Measurements from ENCODE around the gene NKAIN4.

DNA sequence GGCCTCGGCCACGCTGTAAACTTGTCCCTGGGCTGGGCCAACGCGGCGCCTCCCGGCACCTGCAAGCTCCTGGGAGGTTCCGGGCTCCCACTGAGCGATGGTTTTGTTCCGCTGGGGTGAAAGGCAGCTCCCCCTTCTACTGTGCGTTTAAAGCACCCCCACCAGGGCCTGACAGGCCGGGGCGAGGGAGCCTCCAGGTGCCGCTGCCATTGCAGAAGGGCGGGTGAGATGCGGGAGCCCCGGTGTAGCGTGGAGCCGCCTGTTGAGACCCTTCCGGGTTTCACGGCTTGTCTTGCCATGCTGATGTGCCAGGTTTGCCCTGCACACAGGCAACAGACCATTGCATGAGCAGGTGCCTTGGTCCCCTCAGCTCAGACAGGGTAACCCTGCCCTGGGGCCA lies 41.6 kb upstream of the NKAIN4 start:
- TF ChIP-seq FOXA1 (IDR thresholded peaks at IDR 0.05) = no peak
- TF ChIP-seq, protein P1, sequence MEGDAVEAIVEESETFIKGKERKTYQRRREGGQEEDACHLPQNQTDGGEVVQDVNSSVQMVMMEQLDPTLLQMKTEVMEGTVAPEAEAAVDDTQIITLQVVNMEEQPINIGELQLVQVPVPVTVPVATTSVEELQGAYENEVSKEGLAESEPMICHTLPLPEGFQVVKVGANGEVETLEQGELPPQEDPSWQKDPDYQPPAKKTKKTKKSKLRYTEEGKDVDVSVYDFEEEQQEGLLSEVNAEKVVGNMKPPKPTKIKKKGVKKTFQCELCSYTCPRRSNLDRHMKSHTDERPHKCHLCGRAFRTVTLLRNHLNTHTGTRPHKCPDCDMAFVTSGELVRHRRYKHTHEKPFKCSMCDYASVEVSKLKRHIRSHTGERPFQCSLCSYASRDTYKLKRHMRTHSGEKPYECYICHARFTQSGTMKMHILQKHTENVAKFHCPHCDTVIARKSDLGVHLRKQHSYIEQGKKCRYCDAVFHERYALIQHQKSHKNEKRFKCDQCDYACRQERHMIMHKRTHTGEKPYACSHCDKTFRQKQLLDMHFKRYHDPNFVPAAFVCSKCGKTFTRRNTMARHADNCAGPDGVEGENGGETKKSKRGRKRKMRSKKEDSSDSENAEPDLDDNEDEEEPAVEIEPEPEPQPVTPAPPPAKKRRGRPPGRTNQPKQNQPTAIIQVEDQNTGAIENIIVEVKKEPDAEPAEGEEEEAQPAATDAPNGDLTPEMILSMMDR (IDR thresholded peaks at IDR 0.05; ENCODE audit: low read depth, low read length, missing input control) = no peak
- no peak for TF ChIP-seq REST (IDR thresholded peaks at IDR 0.05)
- TF ChIP-seq, protein P2, sequence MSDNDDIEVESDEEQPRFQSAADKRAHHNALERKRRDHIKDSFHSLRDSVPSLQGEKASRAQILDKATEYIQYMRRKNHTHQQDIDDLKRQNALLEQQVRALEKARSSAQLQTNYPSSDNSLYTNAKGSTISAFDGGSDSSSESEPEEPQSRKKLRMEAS (IDR thresholded peaks at IDR 0.05) = no peak
- TF ChIP-seq HNF4A (conservative IDR thresholded peaks at IDR 0.05) = no peak
- TF ChIP-seq, protein P3, sequence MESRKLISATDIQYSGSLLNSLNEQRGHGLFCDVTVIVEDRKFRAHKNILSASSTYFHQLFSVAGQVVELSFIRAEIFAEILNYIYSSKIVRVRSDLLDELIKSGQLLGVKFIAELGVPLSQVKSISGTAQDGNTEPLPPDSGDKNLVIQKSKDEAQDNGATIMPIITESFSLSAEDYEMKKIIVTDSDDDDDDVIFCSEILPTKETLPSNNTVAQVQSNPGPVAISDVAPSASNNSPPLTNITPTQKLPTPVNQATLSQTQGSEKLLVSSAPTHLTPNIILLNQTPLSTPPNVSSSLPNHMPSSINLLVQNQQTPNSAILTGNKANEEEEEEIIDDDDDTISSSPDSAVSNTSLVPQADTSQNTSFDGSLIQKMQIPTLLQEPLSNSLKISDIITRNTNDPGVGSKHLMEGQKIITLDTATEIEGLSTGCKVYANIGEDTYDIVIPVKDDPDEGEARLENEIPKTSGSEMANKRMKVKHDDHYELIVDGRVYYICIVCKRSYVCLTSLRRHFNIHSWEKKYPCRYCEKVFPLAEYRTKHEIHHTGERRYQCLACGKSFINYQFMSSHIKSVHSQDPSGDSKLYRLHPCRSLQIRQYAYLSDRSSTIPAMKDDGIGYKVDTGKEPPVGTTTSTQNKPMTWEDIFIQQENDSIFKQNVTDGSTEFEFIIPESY (IDR thresholded peaks at IDR 0.05) = no peak
